GM18526 (cell line): ENCODE measurements around the gene RAB4A.

Experiments
- POLR2A ChIP-seq: IDR thresholded peaks from 3 replicates; pipeline ENCODE4 v1.6.1; 2011; ENCODE audit not compliant: insufficient read length; ENCODE audit errors: extremely low read depth

RAB4A gene

GRCh38 chr1:229254910-229255541 is 15.9 kb upstream of the RAB4A start:
- no peak for TF ChIP-seq POLR2A

GRCh38 chr1:229258031-229258756 is 12.7 kb upstream of the RAB4A start:
- TF ChIP-seq POLR2A: no peak

GRCh38 chr1:229258757-229259060 is 12.2 kb upstream of the RAB4A start:
- TF ChIP-seq POLR2A: no peak

- no peak for TF ChIP-seq POLR2A
Observed at GRCh38 chr1:229260297-229260696, 10.6 kb upstream of the RAB4A start.

GRCh38 chr1:229262239-229262638 is 8.7 kb upstream of the RAB4A start:
- no peak for TF ChIP-seq POLR2A

- TF ChIP-seq POLR2A: no peak
Observed at GRCh38 chr1:229263254-229263653, 7.7 kb upstream of the RAB4A start.

- no peak for TF ChIP-seq POLR2A
Observed at GRCh38 chr1:229264068-229264467, 6.8 kb upstream of the RAB4A start.

GRCh38 chr1:229264487-229264886 is 6.4 kb upstream of the RAB4A start:
- TF ChIP-seq POLR2A: no peak

GRCh38 chr1:229266274-229266673 is 4.6 kb upstream of the RAB4A start:
- no peak for TF ChIP-seq POLR2A

GRCh38 chr1:229266832-229267500 is 3.9 kb upstream of the RAB4A start:
- no peak for TF ChIP-seq POLR2A

- TF ChIP-seq POLR2A: no peak
Observed at GRCh38 chr1:229268505-229268904, 2.4 kb upstream of the RAB4A start.

- no peak for TF ChIP-seq POLR2A
Observed at GRCh38 chr1:229271448-229272159, 693 bp downstream of the RAB4A start.

- TF ChIP-seq POLR2A: no peak
Observed at GRCh38 chr1:229272164-229273158, 1.6 kb downstream of the RAB4A start.

- no peak for TF ChIP-seq POLR2A
Observed at GRCh38 chr1:229273507-229274232, 2.8 kb downstream of the RAB4A start.
